Measurements from ENCODE around the gene PRPSAP2.

The PRPSAP2 gene

DNA sequence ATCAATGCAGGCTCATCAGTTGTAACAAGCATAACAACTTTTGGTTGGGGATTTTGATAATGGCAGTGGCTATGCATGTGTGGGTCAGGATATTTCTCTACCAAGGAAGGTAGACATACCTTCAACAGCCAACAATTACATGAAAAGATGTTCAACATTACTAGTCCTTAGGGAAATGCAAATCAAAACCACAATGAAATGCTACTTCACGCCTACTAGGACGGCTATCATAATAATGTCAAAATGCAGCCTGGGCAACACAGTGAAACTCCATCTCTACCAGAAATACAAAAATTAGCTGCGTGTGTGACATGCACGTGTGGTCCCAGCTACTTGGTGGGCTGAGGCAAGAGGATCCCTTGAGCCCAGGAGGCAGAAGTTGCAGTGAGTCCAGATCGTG, 86.7 kb downstream of the PRPSAP2 start:
- no peak overlapping the region for H3K4me3 ChIP-seq (ENCODE audit: low read length)
- no peaks in the 10 kb centered on the region for H3K9me3 ChIP-seq (ENCODE audit: control insufficient read depth, insufficient read depth, low read length)
- DNase-seq (ENCODE audit: low read depth, low spot score) = no peak
- no peak overlapping the region for H3K27ac ChIP-seq (ENCODE audit: low read length)
- H3K36me3 ChIP-seq (ENCODE audit: control insufficient read depth, insufficient read depth, low read length) = no peaks in the 10 kb centered on the region
- no peaks in the 10 kb centered on the region for H3K27me3 ChIP-seq (ENCODE audit: control insufficient read depth, insufficient read depth, low read length)
- no CpG with 5 or more reads among the region's 5 CpGs for WGBS (ENCODE audit: insufficient coverage, insufficient read length)
- no peaks in the 10 kb centered on the region for H3K4me1 ChIP-seq (ENCODE audit: control insufficient read depth, insufficient read depth, low read length)

DNA sequence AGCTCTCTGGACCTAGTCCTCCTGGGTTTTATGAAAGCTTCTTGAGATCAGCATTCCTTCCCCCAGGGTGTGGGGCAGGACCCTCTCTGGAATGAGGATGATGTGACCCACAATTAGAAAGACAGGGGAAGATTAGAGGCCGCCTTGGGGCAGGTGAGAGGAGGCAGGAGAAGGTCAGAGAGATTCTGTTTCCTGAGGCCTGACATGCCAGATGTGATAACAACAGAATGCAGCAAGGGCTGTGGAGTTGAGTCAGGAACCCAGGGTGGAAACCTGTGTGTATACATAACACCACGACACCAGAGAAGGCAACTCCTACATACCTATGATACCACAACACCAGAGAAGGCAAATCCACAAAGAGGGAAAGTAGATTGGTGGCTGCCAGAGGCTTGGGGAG, 88.6 kb downstream of the PRPSAP2 start:
- WGBS (ENCODE audit: insufficient coverage, insufficient read length) = no CpG with 5 or more reads among the region's 2 CpGs
- DNase-seq (ENCODE audit: low read depth, low spot score) = no peak

DNA sequence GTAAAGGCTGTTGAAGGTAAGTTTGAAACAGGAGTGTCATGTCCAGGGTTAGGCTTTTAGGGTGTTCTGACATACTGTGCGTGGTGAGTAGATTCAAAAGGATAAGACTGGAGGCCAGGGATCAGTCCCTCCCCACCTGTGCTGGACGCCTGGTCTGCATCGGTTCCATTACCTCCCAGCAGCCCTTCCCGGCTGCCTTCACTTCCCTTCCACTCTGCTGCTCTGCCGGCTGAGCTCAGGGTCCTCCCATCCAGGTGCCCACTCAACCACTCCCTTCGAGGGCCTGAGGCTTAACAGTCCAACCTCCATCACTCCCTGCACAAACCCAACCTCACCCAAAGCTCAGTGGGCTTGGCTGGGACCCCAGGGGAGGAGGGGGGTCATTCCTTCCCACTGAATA, 89.9 kb downstream of the PRPSAP2 start:
- no peak overlapping the region for H3K27ac ChIP-seq (ENCODE audit: low read length)
- no CpG with 5 or more reads among the region's 6 CpGs for WGBS (ENCODE audit: insufficient coverage, insufficient read length)
- H3K9me3 ChIP-seq (ENCODE audit: control insufficient read depth, insufficient read depth, low read length) = no peaks in the 10 kb centered on the region
- no peak overlapping the region for H3K4me3 ChIP-seq (ENCODE audit: low read length)
- no peaks in the 10 kb centered on the region for H3K27me3 ChIP-seq (ENCODE audit: control insufficient read depth, insufficient read depth, low read length)
- no peak for DNase-seq (ENCODE audit: low read depth, low spot score)
- H3K36me3 ChIP-seq (ENCODE audit: control insufficient read depth, insufficient read depth, low read length) = no peaks in the 10 kb centered on the region
- H3K4me1 ChIP-seq (ENCODE audit: control insufficient read depth, insufficient read depth, low read length) = no peaks in the 10 kb centered on the region

More for the DNA sequence above, 88.6 kb downstream of the PRPSAP2 start:
- Histone ChIP-seq H3K27me3 (ENCODE audit: control insufficient read depth, insufficient read depth, low read length) (no peaks in the 10 kb centered on the region), H3K27ac (ENCODE audit: low read length) (no peak overlapping the region), H3K9me3 (ENCODE audit: control insufficient read depth, insufficient read depth, low read length) (no peaks in the 10 kb centered on the region), H3K4me1 (ENCODE audit: control insufficient read depth, insufficient read depth, low read length) (no peaks in the 10 kb centered on the region), H3K36me3 (ENCODE audit: control insufficient read depth, insufficient read depth, low read length) (no peaks in the 10 kb centered on the region), H3K4me3 (ENCODE audit: low read length) (no peak overlapping the region)

DNA sequence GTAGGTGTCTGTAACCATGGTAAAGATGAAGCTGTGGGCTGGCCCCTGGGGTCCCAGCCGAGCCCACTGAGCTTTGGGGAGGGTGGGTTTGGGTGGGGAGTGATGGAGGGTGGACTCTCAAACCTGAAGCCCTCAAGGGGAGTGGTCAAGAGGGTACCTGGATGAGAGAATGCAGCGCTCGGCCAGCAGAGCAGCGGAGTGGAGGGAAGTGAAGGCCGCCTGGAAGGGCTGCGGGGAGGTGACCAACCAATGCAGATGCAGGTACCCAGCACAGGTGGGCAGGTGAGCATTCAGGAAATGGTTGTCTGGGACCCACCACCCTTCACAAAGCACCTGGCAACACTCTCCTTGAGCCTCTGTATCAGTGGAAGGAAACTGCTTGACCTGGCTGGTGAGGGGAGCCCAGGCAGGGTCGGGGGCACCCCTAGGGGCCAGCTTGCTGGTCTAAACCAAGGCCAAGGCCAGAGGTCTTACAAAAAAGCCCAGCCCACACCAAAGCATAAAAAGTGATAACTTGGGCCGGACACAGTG, 90.6 kb downstream of the PRPSAP2 start:
- DNase-seq (ENCODE audit: low read depth, low spot score) = no peak
- H3K9me3 ChIP-seq (ENCODE audit: control insufficient read depth, insufficient read depth, low read length) = no peaks in the 10 kb centered on the region
- no CpG with 5 or more reads among the region's 8 CpGs for WGBS (ENCODE audit: insufficient coverage, insufficient read length)
- no peaks in the 10 kb centered on the region for H3K4me1 ChIP-seq (ENCODE audit: control insufficient read depth, insufficient read depth, low read length)
- H3K36me3 ChIP-seq (ENCODE audit: control insufficient read depth, insufficient read depth, low read length) = no peaks in the 10 kb centered on the region
- H3K4me3 ChIP-seq (ENCODE audit: low read length) = no peak overlapping the region
- H3K27ac ChIP-seq (ENCODE audit: low read length) = no peak overlapping the region
- no peaks in the 10 kb centered on the region for H3K27me3 ChIP-seq (ENCODE audit: control insufficient read depth, insufficient read depth, low read length)

DNA sequence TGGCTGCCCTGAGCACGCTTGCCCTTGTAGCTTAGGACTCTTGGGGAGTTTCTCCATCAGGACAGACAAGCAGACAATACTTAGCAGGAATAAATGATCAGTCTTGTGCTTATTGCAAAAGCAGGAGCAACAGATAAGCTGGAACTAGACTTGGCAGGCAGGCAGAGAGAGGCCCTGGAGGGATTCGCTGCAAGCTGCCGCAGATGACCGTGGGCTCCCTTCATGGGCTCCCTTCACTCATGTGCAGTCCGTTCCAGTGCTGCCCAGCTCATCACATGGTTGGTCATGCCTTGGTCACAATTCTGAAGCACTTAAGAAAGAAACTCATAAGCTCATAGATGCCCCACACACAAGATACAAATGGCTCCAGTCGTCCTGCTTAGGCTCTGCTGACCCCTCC, 91.6 kb downstream of the PRPSAP2 start:
- Histone ChIP-seq H3K4me3 (ENCODE audit: low read length) (no peak overlapping the region), H3K27ac (ENCODE audit: low read length) (no peak overlapping the region), H3K27me3 (ENCODE audit: control insufficient read depth, insufficient read depth, low read length) (no peaks in the 10 kb centered on the region), H3K36me3 (ENCODE audit: control insufficient read depth, insufficient read depth, low read length) (no peaks in the 10 kb centered on the region), H3K4me1 (ENCODE audit: control insufficient read depth, insufficient read depth, low read length) (no peaks in the 10 kb centered on the region), H3K9me3 (ENCODE audit: control insufficient read depth, insufficient read depth, low read length) (no peaks in the 10 kb centered on the region)
- DNase-seq (ENCODE audit: low read depth, low spot score) = no peak
- no CpG with 5 or more reads among the region's 6 CpGs for WGBS (ENCODE audit: insufficient coverage, insufficient read length)

DNA sequence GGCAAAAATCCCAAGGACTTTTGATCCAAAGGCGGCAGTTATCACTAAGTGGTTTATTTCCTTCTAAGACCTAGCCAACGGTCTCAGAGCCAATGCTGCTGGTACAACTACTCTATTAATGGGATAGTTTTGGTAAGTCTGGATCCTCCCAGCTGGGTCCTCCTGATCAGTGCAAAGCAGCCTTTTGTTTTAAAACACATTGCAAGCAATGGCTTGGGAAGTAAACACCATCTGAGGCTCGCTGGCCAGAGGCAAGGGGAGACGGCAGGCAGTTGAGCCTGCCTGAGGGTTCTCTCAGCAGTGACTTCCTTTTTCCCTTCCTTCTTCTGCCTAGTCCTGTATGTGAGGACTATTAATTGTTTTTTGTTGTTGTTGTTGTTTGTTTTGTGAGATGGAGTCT, 92.4 kb downstream of the PRPSAP2 start:
- Histone ChIP-seq H3K27ac (ENCODE audit: low read length) (no peak overlapping the region), H3K27me3 (ENCODE audit: control insufficient read depth, insufficient read depth, low read length) (no peaks in the 10 kb centered on the region), H3K36me3 (ENCODE audit: control insufficient read depth, insufficient read depth, low read length) (no peaks in the 10 kb centered on the region), H3K4me3 (ENCODE audit: low read length) (no peak overlapping the region), H3K9me3 (ENCODE audit: control insufficient read depth, insufficient read depth, low read length) (no peaks in the 10 kb centered on the region), H3K4me1 (ENCODE audit: control insufficient read depth, insufficient read depth, low read length) (no peaks in the 10 kb centered on the region)
- WGBS (ENCODE audit: insufficient coverage, insufficient read length) = no CpG with 5 or more reads among the region's 4 CpGs
- DNase-seq (ENCODE audit: low read depth, low spot score) = no peak

DNA sequence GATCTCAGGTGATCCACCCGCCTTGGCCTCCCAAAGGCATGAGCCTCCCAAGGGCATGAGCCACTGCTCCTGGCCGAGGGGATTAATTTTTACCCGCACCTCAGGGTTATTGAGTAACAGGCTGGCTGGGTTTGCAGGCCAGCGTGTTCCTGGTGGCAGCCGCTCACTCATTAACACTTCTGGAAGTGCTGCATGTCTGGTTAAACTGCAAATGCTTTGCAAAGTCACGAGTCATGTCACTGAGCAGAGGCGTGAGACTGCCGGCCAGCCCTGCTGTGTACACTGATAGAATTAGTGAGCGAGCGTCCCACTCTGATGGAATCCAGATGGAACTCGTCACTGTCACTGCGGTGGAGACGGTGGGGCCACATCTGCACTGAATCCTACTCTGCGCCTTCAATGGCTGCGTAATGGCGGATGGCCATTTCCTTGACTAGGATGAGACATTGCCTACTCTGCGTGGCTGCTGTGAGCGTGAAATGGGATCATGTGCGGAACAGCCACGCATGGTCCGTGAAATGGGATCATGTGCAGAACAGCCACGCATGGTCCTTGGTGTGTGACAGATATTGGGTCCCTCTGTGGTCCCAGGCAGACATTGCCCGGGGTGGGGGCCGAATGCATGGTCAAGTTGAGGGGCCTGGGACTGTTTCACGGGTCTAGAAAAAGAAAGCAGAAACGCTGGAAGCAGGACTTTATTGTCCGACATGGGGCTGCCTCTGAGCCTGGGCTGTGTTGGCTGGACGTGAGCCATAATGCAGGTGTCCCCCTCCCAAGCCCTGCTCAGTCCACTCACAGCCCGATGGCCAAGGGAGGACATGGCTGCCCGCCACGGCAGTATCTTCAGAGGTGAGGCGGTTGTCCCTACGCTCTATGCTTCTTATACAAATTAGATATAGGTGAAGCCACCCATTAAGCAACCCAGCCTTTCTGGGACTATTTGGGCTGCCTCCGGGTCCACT, 93.3 kb downstream of the PRPSAP2 start:
- Histone ChIP-seq H3K27ac (ENCODE audit: low read length) (no peak overlapping the region), H3K4me1 (ENCODE audit: control insufficient read depth, insufficient read depth, low read length) (no peaks in the 10 kb centered on the region), H3K4me3 (ENCODE audit: low read length) (no peak overlapping the region), H3K9me3 (ENCODE audit: control insufficient read depth, insufficient read depth, low read length) (no peaks in the 10 kb centered on the region), H3K27me3 (ENCODE audit: control insufficient read depth, insufficient read depth, low read length) (no peaks in the 10 kb centered on the region), H3K36me3 (ENCODE audit: control insufficient read depth, insufficient read depth, low read length) (no peaks in the 10 kb centered on the region)
- DNase-seq (ENCODE audit: low read depth, low spot score) = no peak
- WGBS (ENCODE audit: insufficient coverage, insufficient read length) = no CpG with 5 or more reads among the region's 34 CpGs

DNA sequence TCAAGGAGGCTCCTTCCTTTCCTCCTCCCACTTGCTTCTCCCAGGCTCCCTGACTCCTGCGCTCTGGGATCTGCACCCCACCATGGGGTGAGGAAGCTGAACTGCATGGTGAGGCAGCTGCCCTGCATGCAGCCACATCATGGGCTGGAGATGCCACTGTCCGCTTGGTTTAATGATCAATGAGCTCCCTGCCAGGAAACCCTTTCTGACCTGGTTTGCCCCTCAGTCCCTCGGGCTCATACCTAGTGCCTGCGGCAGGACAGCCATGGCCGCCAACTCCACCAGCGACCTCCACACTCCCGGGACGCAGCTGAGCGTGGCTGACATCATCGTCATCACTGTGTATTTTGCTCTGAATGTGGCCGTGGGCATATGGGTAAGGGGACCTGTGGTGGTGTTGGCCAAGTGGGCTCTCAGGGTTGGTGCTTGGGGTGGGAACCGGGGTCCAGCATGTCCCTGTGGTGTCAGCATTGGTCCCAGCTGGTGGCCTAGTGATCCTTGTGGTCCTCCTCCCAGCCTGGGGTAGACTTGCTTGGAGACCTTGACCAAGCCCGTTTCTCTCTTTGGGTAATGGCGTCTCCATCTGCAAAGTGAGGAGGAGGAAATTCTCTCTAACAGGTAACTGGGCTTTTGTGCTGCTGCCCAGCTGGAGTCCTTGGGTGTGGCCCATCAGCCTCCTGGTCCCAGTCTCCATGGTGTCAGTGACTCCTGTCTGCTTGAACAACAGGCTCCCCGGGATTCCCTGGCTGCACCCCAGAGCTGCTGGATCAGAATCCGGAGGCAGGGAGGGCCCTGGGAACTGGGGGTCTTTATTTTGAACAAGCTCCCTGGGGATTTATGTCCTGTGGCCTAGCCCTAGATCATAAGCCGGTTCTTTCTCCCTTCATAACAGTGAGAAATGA, 94.3 kb downstream of the PRPSAP2 start, which contains the start of gene SLC5A10:
TSS of gene SLC5A10 (plus strand) at position 225 of the 902 bp plus-strand sequence. CDS start at position 266, 41 bp downstream.
- WGBS (ENCODE audit: insufficient coverage, insufficient read length) = no CpG with 5 or more reads among the region's 17 CpGs
- Histone ChIP-seq H3K4me3 (ENCODE audit: low read length) (no peak within 1 kb of the TSS), H3K27ac (ENCODE audit: low read length) (no peak within 1 kb of the TSS), H3K27me3 (ENCODE audit: control insufficient read depth, insufficient read depth, low read length) (no peaks in the 10 kb centered on the region), H3K4me1 (ENCODE audit: control insufficient read depth, insufficient read depth, low read length) (no peaks in the 10 kb centered on the region), H3K9me3 (ENCODE audit: control insufficient read depth, insufficient read depth, low read length) (no peaks in the 10 kb centered on the region), H3K36me3 (ENCODE audit: control insufficient read depth, insufficient read depth, low read length) (no peaks in the 10 kb centered on the region)
- no peak for DNase-seq (ENCODE audit: low read depth, low spot score)

DNA sequence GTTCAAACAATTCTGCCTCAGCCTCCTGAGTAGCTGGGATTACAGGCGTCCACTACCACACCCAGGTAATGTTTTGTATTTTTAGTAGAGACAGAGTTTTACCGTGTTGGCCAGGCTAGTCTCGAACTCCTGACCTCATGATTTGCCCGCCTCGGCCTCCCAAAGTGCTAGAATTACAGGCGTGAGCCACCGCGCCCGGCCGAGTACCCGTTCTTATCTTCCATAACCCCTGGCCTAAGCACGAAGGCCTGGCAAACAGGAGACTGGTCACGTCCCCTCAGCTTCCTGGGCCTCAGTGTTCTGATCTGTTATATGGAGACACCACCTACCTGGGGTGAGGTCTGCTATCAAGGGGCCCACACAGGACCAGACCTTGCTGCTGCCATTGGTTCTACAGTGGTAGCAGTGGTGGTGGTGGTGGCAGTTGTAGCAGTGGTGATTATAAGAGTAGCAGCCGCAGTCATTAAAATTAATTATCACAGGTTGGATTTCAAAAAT, 95.3 kb downstream of the PRPSAP2 start:
- Histone ChIP-seq H3K27me3 (ENCODE audit: control insufficient read depth, insufficient read depth, low read length) (no peaks in the 10 kb centered on the region), H3K27ac (ENCODE audit: low read length) (no peak overlapping the region), H3K4me1 (ENCODE audit: control insufficient read depth, insufficient read depth, low read length) (no peaks in the 10 kb centered on the region), H3K9me3 (ENCODE audit: control insufficient read depth, insufficient read depth, low read length) (no peaks in the 10 kb centered on the region), H3K36me3 (ENCODE audit: control insufficient read depth, insufficient read depth, low read length) (no peaks in the 10 kb centered on the region), H3K4me3 (ENCODE audit: low read length) (no peak overlapping the region)
- WGBS (ENCODE audit: insufficient coverage, insufficient read length) = no CpG with 5 or more reads among the region's 14 CpGs
- DNase-seq (ENCODE audit: low read depth, low spot score) = no peak

DNA sequence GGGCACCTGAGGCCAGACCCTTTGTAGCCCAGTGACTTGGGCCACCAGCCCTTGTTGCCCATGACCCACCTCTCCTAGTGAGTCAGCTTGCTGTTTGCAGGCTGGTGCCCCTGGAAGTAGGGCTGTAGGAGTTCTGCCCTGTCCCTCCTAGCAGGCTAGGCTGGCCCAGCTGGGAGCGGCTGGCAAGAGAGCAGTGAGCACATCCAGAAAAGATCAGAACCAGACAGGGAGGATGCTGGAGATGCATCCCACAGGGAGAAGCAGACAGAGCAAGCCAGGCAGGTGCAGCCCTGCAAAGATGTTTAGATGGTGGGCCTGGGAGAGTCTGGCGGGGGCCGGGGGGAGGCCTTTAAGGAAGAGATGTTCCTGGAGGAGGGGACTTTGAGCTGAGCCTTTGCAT, 96.4 kb downstream of the PRPSAP2 start:
- WGBS (ENCODE audit: insufficient coverage, insufficient read length) = no CpG with 5 or more reads among the region's 3 CpGs
- H3K4me1 ChIP-seq (ENCODE audit: control insufficient read depth, insufficient read depth, low read length) = no peaks in the 10 kb centered on the region
- no peak overlapping the region for H3K27ac ChIP-seq (ENCODE audit: low read length)
- H3K27me3 ChIP-seq (ENCODE audit: control insufficient read depth, insufficient read depth, low read length) = no peaks in the 10 kb centered on the region
- no peaks in the 10 kb centered on the region for H3K9me3 ChIP-seq (ENCODE audit: control insufficient read depth, insufficient read depth, low read length)
- no peaks in the 10 kb centered on the region for H3K36me3 ChIP-seq (ENCODE audit: control insufficient read depth, insufficient read depth, low read length)
- no peak overlapping the region for H3K4me3 ChIP-seq (ENCODE audit: low read length)
- no peak for DNase-seq (ENCODE audit: low read depth, low spot score)

Data from iPS DF 6.9 (cell line).